Heart right ventricle (tissue), 16 donors: ENCODE results near the gene PLD5. TPM values are rescaled to one million over a fixed set of nuclear protein-coding genes. Genes with fewer than 3 reads are reported as not detected.

Experiments
- ATAC-seq, 8 donors: fragments of 200-7000 bp; cut with Tn5 transposase; one replicate each; pipeline ENCODE4 v1.9.1; 2020; ENCODE audit warnings: mild to moderate bottlenecking in 8 of 8, moderate library complexity in 8 of 8, moderate number of reproducible peaks in 1 of 8
- DNase-seq, 2 donors: peaks; one replicate each; pipeline ENCODE4 v3.0.0-alpha.2; 2020
- H3K27ac ChIP-seq, 10 donors: fragments of 200-600 bp; sonication (generic) in 2 of 10; one replicate each; pipeline versions ENCODE4 v1.5.0 to v1.8.0; 2020 to 2022; ENCODE audit warnings: mild to moderate bottlenecking in 3 of 10
- H3K27me3 ChIP-seq, 7 donors: fragments of 200-600 bp; one replicate each; pipeline ENCODE4 v1.8.0; 2021 to 2022; ENCODE audit warnings: mild to moderate bottlenecking in 2 of 7
- H3K36me3 ChIP-seq, 9 donors: fragments of 200-600 bp; sonication (generic) in 1 of 9; one replicate each; pipeline versions ENCODE4 v1.5.0 to v1.8.0; 2020 to 2022; ENCODE audit warnings: mild to moderate bottlenecking in 2 of 9
- H3K4me1 ChIP-seq, 9 donors: fragments of 200-600 bp; sonication (generic) in 1 of 9; one replicate each; pipeline versions ENCODE4 v1.5.0 to v1.8.0; 2020 to 2022; ENCODE audit warnings: mild to moderate bottlenecking in 4 of 9
- H3K4me3 ChIP-seq, 10 donors: fragments of 200-600 bp; sonication (generic) in 2 of 10; one replicate each; pipeline versions ENCODE4 v1.5.0 to v1.8.0; 2020 to 2022; ENCODE audit warnings: mild to moderate bottlenecking in 7 of 10, moderate library complexity in 2 of 10
- H3K9me3 ChIP-seq, 11 donors: fragments of 200-600 bp in 10 of 11; sonication (generic) in 2 of 11; one replicate each; pipeline versions ENCODE4 v1.5.0 to v1.8.0; 2013 to 2022; ENCODE audit warnings: mild to moderate bottlenecking in 2 of 11, control low read depth in 1 of 11, moderate library complexity in 1 of 11
- WGBS, 2 donors: extraction: QIAGEN DNeasy Blood & Tissue Kit; methylation state at CpG; one replicate each; pipeline ENCODE4 v1.1.7; 2013; ENCODE audit warnings: inconsistent platforms in 1 of 2; 5-methylcytosine and 5-hydroxymethylcytosine counted together
- intact Hi-C, 10 donors: fragments of 100-400 bp; cut with DNase I; formaldehyde crosslinking; loops; one replicate each; pipeline versions ENCODE4 v1.11.1 to v1.14.2; 2022
- long read RNA-seq, 3 donors: library from polyadenylated mRNA; unstranded; transcript quantifications; one replicate each; pipeline ENCODE4 v2.0.0, GENCODE V29; 2020 to 2021
- polyA plus RNA-seq, 2 donors: library from polyadenylated mRNA; stranded (reverse); fragments of 200-250 nt; gene quantifications; one replicate each; pipeline ENCODE4 v1.2.3, GENCODE V29; 2013
- total RNA-seq, 10 donors: library from RNA; stranded (reverse); fragmentation: NEBNext Ultra II Directional in 3 of 10; extraction: Animal tissue kit (Norgen Biotek cat#: 25700) in 3 of 10; gene quantifications; one replicate each; pipeline versions ENCODE4 v1.2.1 to v1.2.4, GENCODE V29; 2021 to 2023
- TF ChIP-seq, protein P1 (sequence below), 9 donors: fragments of 200-600 bp; sonication (generic) in 2 of 9; IDR thresholded peaks; one replicate each; pipeline versions ENCODE4 v1.5.0 to v1.8.0; 2021 to 2022; ENCODE audit warnings: antibody characterized with exemption in 9 of 9, mild to moderate bottlenecking in 5 of 9, moderate library complexity in 1 of 9
- donor health status: Arrhythmogenic right ventricular cardiomyopathy.
- donor health status: ischemic (EF 13 %, LVEDD 7.1; RV severe dilation, severe dysfunction).
- donor health status: healthy with polysubstance abuse.
- donor health status: DM: no; HTN: yes; CAD: no.
- donor health status: DM: no; HTN: no; CAD: no.
- donor health status: ischemic (EF 25% LVEDD 6.9; RV normal size, moderate dysfunction).
- donor health status: ischemic (EF 25% LVEDD 5.7; RV mildly dilated, moderate dysfunction).
- donor health status: healthy.
- donor health status: DM: yes; HTN: yes; CAD: no.
- donor health status: Ischemic cardiomyopathy.
- donor health status: ischemic (EF 35%, LVEDD 5.7; RV mildly dilated, moderate dysfunction).
- donor health status: nonischemic (EF 11% LVEDD 7.7; RV severe dilation, severe dysfunction).
- donor health status: DM: yes; HTN: yes; CAD: no.
- donor health status: PGD.
- donor health status: ischemic (EF 29% LVEDD 5.4; RV normal size, mild dysfunction).
- donor health status: nonischemic (EF 23%, LVEDD 6.1; RV moderate dilation, normal function).

The PLD5 gene
- total RNA-seq: 1 to 10 TPM in 1 of 10 donors, under 1 TPM in 6, not detected in 3; 0.13 to 1.3 (median 0.48) TPM
- under 1 TPM in 1 of 2 donors, not detected in 1; 0.35 TPM for polyA plus RNA-seq
- long read RNA-seq, donor 1: 0 reads
- long read RNA-seq, donor 2: 0 reads
- long read RNA-seq, donor 3: 0 reads

DNA sequence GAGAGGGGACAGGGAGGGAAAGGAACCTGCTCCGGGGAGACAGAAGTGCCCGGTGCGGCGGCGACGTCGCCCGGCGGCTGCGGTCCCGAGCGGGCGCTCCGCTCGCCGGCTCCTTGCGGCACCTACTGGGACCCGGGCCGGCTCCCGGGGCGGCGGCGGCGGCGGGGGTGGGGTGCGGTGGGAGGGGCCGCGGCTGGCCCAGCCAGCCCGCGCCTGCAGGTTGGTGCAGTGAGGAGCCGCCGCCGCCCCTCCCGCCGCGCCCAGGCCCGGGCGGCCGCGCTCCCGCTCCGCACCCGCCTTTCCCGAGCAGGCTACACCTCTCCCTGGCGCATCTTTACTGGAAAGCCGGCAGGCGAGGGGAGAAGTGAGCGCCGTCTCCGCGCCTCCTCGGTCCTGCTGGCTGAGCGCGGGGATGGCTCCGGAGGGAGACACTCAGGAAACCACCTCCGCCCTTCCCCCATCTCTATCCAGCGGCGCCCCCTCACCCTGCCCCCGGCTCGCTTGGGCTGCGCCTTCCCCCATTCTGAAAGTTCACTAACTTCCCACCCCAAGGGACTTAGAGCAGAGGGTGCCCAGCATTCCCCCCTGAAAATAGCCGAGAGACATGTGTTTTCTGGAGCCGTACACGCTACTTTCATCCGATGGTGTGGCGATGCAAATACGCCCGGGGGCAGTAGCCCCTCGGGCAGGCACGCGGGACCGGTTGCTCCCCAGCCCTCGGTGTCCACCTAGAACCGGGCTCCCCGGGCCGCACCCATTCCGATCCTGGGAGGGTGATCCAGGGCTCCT, at the start of gene PLD5:
PLD5 (minus strand) TSS at position 127 of the 789 bp plus-strand sequence.
- WGBS, 2 donors: 1% methylated on average over 42 to 77 of the region's 77 CpGs
- Histone ChIP-seq H3K9me3 (no peaks in the 10 kb centered on the region), H3K36me3 (no peaks in the 10 kb centered on the region), H3K27ac (no peak within 1 kb of the TSS), H3K4me1 (peaks cover 0 to 18% (median 13%) of the 10 kb centered on the region in 9 donors), H3K27me3 (peaks cover 11 to 81% (median 48%) of the 10 kb centered on the region in 7 donors), H3K4me3 (peak within 1 kb of the TSS in 9 of 10 donors; percentile 22 to 55 (median 49))
- TF ChIP-seq, protein P1, sequence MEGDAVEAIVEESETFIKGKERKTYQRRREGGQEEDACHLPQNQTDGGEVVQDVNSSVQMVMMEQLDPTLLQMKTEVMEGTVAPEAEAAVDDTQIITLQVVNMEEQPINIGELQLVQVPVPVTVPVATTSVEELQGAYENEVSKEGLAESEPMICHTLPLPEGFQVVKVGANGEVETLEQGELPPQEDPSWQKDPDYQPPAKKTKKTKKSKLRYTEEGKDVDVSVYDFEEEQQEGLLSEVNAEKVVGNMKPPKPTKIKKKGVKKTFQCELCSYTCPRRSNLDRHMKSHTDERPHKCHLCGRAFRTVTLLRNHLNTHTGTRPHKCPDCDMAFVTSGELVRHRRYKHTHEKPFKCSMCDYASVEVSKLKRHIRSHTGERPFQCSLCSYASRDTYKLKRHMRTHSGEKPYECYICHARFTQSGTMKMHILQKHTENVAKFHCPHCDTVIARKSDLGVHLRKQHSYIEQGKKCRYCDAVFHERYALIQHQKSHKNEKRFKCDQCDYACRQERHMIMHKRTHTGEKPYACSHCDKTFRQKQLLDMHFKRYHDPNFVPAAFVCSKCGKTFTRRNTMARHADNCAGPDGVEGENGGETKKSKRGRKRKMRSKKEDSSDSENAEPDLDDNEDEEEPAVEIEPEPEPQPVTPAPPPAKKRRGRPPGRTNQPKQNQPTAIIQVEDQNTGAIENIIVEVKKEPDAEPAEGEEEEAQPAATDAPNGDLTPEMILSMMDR (IDR thresholded peaks at IDR 0.05): no peak
- peak in 5 of 8 donors; percentile 20 to 60 (median 33) for ATAC-seq
- intact Hi-C loops: no loop called here
- no peak for DNase-seq

DNA sequence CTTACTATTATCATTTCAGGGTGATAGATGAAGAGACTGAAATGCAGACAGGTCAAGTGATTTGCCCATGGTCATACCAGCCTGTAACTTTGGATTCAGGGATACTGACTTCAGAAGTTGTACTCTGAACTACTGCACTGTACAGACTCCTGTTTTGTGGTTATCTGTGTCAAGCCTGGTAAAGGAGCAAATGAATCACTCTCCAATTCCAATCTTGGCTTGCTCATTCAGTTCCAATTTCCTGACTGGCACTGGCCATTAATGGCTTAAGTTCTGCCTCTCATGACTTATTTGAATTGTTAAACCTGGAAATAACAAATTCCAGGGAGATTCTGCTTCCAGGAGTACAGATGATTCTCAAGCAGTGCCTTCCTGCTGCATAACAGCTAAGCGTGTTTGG, 45.4 kb upstream of the PLD5 start:
- TF ChIP-seq, protein P1 (IDR thresholded peaks at IDR 0.05): no peak
- intact Hi-C loops: no loop called here
- H3K27ac ChIP-seq: no peak overlapping the region
- peaks cover 0 to 9% (median 0%) of the 10 kb centered on the region in 11 donors for H3K9me3 ChIP-seq
- H3K27me3 ChIP-seq: no peaks in the 10 kb centered on the region
- ATAC-seq: no peak
- H3K4me1 ChIP-seq: no peaks in the 10 kb centered on the region
- H3K36me3 ChIP-seq: no peaks in the 10 kb centered on the region
- no peak overlapping the region for H3K4me3 ChIP-seq
- 69 to 71% methylated on average over 1 of the region's 1 CpG for WGBS, 2 donors
- no peak for DNase-seq

DNA sequence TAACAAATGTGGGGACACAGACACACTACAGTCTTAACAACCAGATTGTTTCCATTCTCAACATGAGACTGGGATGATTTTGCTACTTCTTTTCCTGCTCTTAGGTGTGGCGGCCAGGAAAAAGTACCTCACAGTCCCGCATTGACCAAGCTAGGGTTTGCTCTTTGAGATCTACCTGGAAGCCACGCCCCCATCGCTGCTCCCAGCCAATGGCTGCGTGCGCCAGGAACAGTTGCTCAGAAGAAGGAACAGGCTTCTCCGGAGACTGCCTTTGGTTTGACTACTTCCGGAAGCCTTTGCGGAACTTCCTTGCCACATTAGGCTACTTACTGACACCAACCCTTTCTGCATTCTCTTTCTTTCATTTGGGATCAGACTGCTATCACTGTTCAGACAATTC, 44.2 kb upstream of the PLD5 start:
- H3K36me3 ChIP-seq: no peaks in the 10 kb centered on the region
- DNase-seq: no peak
- intact Hi-C loops: no loop called here
- no peak overlapping the region for H3K27ac ChIP-seq
- H3K27me3 ChIP-seq: no peaks in the 10 kb centered on the region
- H3K4me1 ChIP-seq: no peaks in the 10 kb centered on the region
- H3K9me3 ChIP-seq: peaks cover 0 to 9% (median 0%) of the 10 kb centered on the region in 11 donors
- TF ChIP-seq, protein P1 (IDR thresholded peaks at IDR 0.05): no peak
- no peak overlapping the region for H3K4me3 ChIP-seq
- WGBS, 2 donors: 78 to 85% methylated on average over 9 of the region's 9 CpGs
- no peak for ATAC-seq

DNA sequence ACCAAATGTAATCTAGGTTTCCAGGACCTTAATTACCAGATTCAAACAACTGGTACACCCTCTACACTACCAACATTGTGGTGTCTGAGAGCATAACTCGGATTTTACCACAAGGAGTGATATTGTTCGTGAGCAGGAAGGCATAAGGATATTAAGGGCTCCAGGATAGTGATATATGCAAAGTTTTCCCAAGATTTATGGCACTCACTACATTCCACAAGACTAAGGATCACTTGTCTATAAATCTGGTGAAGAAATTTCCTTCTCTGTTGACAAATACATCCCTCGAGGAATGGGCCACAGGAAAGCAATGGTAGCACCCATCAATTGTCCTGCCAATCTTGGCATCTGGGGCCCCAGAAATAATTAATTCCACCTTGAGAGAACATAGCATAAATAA, 43.1 kb upstream of the PLD5 start:
- no peaks in the 10 kb centered on the region for H3K27me3 ChIP-seq
- no peak for DNase-seq
- H3K9me3 ChIP-seq: peaks cover 0 to 9% (median 0%) of the 10 kb centered on the region in 11 donors
- WGBS, 2 donors: 57 to 60% methylated on average over 3 of the region's 3 CpGs
- no peaks in the 10 kb centered on the region for H3K4me1 ChIP-seq
- TF ChIP-seq, protein P1 (IDR thresholded peaks at IDR 0.05): no peak
- H3K36me3 ChIP-seq: no peaks in the 10 kb centered on the region
- no peak overlapping the region for H3K27ac ChIP-seq
- no peak for ATAC-seq
- H3K4me3 ChIP-seq: no peak overlapping the region
- intact Hi-C loops: no loop called here
